HG03135 (cell line): Measurements from ENCODE around the gene STAT1.
"Not testable (repeated sequence)": the region's sequence is repeated elsewhere in the genome, so short reads cannot be mapped to it uniquely, and the experiment has no call there.

Experiments used
- ATAC-seq: cut with Tn5 transposase; IDR thresholded peaks from one replicate; pipeline ENCODE4 v1.9.1; 2021; ENCODE audit warnings: mild to moderate bottlenecking, moderate library complexity; ENCODE audit not compliant: unreplicated experiment

The STAT1 gene

GRCh38 chr2:191009541-191010374 is 4.2 kb downstream of the STAT1 start:
- ATAC-seq, result no peak

- no peak for ATAC-seq
Measured at GRCh38 chr2:191008286-191008685, 5.7 kb downstream of the STAT1 start.

GRCh38 chr2:191006997-191007783 is 6.8 kb downstream of the STAT1 start:
- no peak for ATAC-seq

GRCh38 chr2:191006297-191006696 is 7.7 kb downstream of the STAT1 start:
- ATAC-seq, result no peak

- ATAC-seq, result no peak
Measured at GRCh38 chr2:191003405-191004309, 10.3 kb downstream of the STAT1 start.

- ATAC-seq, result no peak
Measured at GRCh38 chr2:191001624-191002023, 12.3 kb downstream of the STAT1 start.

GRCh38 chr2:191001032-191001431 is 12.9 kb downstream of the STAT1 start:
- ATAC-seq, result no peak

GRCh38 chr2:190999949-191000665 is 13.9 kb downstream of the STAT1 start:
- ATAC-seq, result no peak

- no peak for ATAC-seq
Measured at GRCh38 chr2:190999058-190999457, 14.9 kb downstream of the STAT1 start.

- no peak for ATAC-seq
Measured at GRCh38 chr2:190997526-190998113, 16.4 kb downstream of the STAT1 start.

GRCh38 chr2:190996947-190997346 is 17.0 kb downstream of the STAT1 start:
- no peak for ATAC-seq

- peak; percentile 45 for ATAC-seq
Measured at GRCh38 chr2:190996338-190996946, 17.5 kb downstream of the STAT1 start.

- not testable (repeated sequence) for ATAC-seq
Measured at GRCh38 chr2:190995315-190995714, 18.7 kb downstream of the STAT1 start.

GRCh38 chr2:190994148-190994547 is 19.8 kb downstream of the STAT1 start:
- ATAC-seq, result no peak

GRCh38 chr2:190993292-190993643 is 20.7 kb downstream of the STAT1 start:
- ATAC-seq, result no peak

- ATAC-seq, result no peak
Measured at GRCh38 chr2:190990132-190990531, 23.8 kb downstream of the STAT1 start.

GRCh38 chr2:190988910-190989309 is 25.1 kb downstream of the STAT1 start:
- no peak for ATAC-seq

- ATAC-seq, result no peak
Measured at GRCh38 chr2:190987938-190988337, 26.0 kb downstream of the STAT1 start.

GRCh38 chr2:190987116-190987515 is 26.9 kb downstream of the STAT1 start:
- no peak for ATAC-seq
